Spleen (tissue), 11 donors: Measurements from ENCODE around the gene SMPX. TPM values are rescaled to one million over a fixed set of nuclear protein-coding genes. Genes with fewer than 3 reads are reported as not detected.

Experiments used
- DNase-seq: peaks from one replicate; pipeline ENCODE4 v3.0.0-alpha.2; 2020
- H3K27ac ChIP-seq, 8 donors: fragments of 200-600 bp; sonication (generic) in 7 of 8; 1 replicate in 4 of 8; 2 replicates in 4 of 8; pipeline versions ENCODE4 v1.5.0 to v1.8.0; 2016 to 2021; ENCODE audit warnings: inconsistent platforms in 4 of 8, mild to moderate bottlenecking in 4 of 8, moderate library complexity in 1 of 8
- H3K27me3 ChIP-seq, 7 donors: fragments of 200-600 bp; sonication (generic) in 6 of 7; replicated peaks in 1 of 7; 1 replicate in 4 of 7; 2 replicates in 3 of 7; pipeline versions ENCODE4 v1.5.0 to v1.8.0; 2016 to 2021; ENCODE audit warnings: inconsistent platforms in 3 of 7, mild to moderate bottlenecking in 1 of 7
- H3K36me3 ChIP-seq, 6 donors: fragments of 200-600 bp; sonication (generic) in 5 of 6; 1 replicate in 4 of 6; 2 replicates in 2 of 6; pipeline versions ENCODE4 v1.5.0 to v1.8.0; 2016 to 2021; ENCODE audit warnings: inconsistent platforms in 2 of 6
- H3K4me1 ChIP-seq, 6 donors: fragments of 200-600 bp; sonication (generic) in 5 of 6; 1 replicate in 3 of 6; 2 replicates in 3 of 6; pipeline versions ENCODE4 v1.5.0 to v1.8.0; 2016 to 2021; ENCODE audit warnings: inconsistent platforms in 3 of 6
- H3K4me3 ChIP-seq, 8 donors: fragments of 200-600 bp; sonication (generic) in 7 of 8; 1 replicate in 4 of 8; 2 replicates in 4 of 8; pipeline versions ENCODE4 v1.5.0 to v1.8.0; 2016 to 2021; ENCODE audit warnings: inconsistent platforms in 4 of 8, mild to moderate bottlenecking in 4 of 8, moderate library complexity in 2 of 8
- H3K9me3 ChIP-seq, 8 donors: fragments of 200-600 bp; sonication (generic) in 7 of 8; 1 replicate in 4 of 8; 2 replicates in 4 of 8; pipeline versions ENCODE4 v1.5.0 to v1.8.0; 2016 to 2021; ENCODE audit warnings: inconsistent platforms in 4 of 8
- CTCF ChIP-seq, 11 experiments: fragments of 200-600 bp in 7 of 11; fragments of 450-650 bp in 4 of 11; sonication (generic) in 4 of 11; IDR thresholded peaks in 8 of 11; conservative IDR thresholded peaks in 3 of 11; 1 replicate in 7 of 11; 2 replicates in 4 of 11; pipeline versions ENCODE4 v1.4.0 to v1.8.0; 2016 to 2021; ENCODE audit warnings: antibody characterized with exemption in 11 of 11, inconsistent platforms in 4 of 11, mild to moderate bottlenecking in 1 of 11
- POLR2A ChIP-seq, 3 donors: fragments of 450-650 bp; IDR thresholded peaks; one replicate each; pipeline ENCODE4 v1.5.1; 2017; ENCODE audit warnings: antibody characterized with exemption in 3 of 3, mild to moderate bottlenecking in 1 of 3
- POLR2AphosphoS5 ChIP-seq, 3 donors: sonication (generic); formaldehyde crosslinking; IDR thresholded peaks; one replicate each; pipeline ENCODE4 v1.5.1; 2017; ENCODE audit warnings: antibody characterized with exemption in 3 of 3
- WGBS, 5 donors: extraction: QIAGEN DNeasy Blood & Tissue Kit in 3 of 5; methylation state at CpG; one replicate each; pipeline versions ENCODE4 v1.1.5 to v1.1.7; 2013 to 2018; 5-methylcytosine and 5-hydroxymethylcytosine counted together
- intact Hi-C: fragments of 100-400 bp; cut with DNase I; formaldehyde crosslinking; loops from one replicate; pipeline ENCODE4 v1.15.0; 2023; ENCODE audit warnings: low total_unique reads
- polyA plus RNA-seq, 3 donors: library from polyadenylated mRNA; stranded (reverse); fragments of 200-250 nt; gene quantifications; one replicate each; pipeline ENCODE4 v1.2.1, GENCODE V29; 2013
- total RNA-seq, 7 donors: library from RNA; depleted of rRNA in 3 of 7; stranded (reverse); fragments of >200 nt in 3 of 7; fragmentation: NEBNext Ultra II Directional in 4 of 7; extraction: Animal tissue kit (Norgen Biotek cat#: 25700) in 4 of 7; gene quantifications; one replicate each; pipeline versions ENCODE4 v1.1.0 to v1.2.1, GENCODE V29; 2016 to 2021
- donor health status: healthy with polysubstance abuse.
- donor health status: DM: no; HTN: no; CAD: no; lungs with moderate emphysema.
- donor health status: DM: no; HTN: no; CAD: no.
- donor health status: Bipolar disorder and iron deficiency.
- donor health status: healthy.
- donor health status: DM: no; HTN: no; CAD: no.
- donor health status: DM: yes; HTN: yes; CAD: no.

SMPX gene
- total and polyA plus RNA-seq, 10 donors, result 0.15 TPM; not detected in 9

GRCh38 chrX:21741364-21741763 is 16.6 kb downstream of the SMPX start:
- Histone ChIP-seq H3K4me3 (no peak overlapping the region), H3K27ac (no peak overlapping the region), H3K4me1 (no peaks in the 10 kb centered on the region), H3K36me3 (no peaks in the 10 kb centered on the region), H3K27me3 (peaks cover 0 to 22% (median 0%) of the 10 kb centered on the region in 7 donors), H3K9me3 (no peaks in the 10 kb centered on the region)
- DNase-seq, result no peak
- TF ChIP-seq POLR2A (IDR thresholded peaks at IDR 0.05) (no peak), CTCF (IDR thresholded peaks at IDR 0.05 in 8 of 11, conservative IDR thresholded peaks at IDR 0.05 in 3 of 11) (no peak), POLR2AphosphoS5 (IDR thresholded peaks at IDR 0.05) (no peak)
- intact Hi-C loops, result loop anchor here (10.0 kb wide), 1 partner anchor 1217 kb away; no protein-coding TSS in a partner anchor

GRCh38 chrX:21740329-21741274 is 17.3 kb downstream of the SMPX start:
- H3K9me3 ChIP-seq, result no peaks in the 10 kb centered on the region
- no peaks in the 10 kb centered on the region for H3K4me1 ChIP-seq
- no peak overlapping the region for H3K27ac ChIP-seq
- 86 to 100% (median 87%) methylated on average over 1 of the region's 1 CpG for WGBS, 5 donors
- intact Hi-C loops, result loop anchor here (10.0 kb wide), 1 partner anchor 1216 kb away; no protein-coding TSS in a partner anchor
- H3K36me3 ChIP-seq, result no peaks in the 10 kb centered on the region
- no peak for DNase-seq
- no peak overlapping the region for H3K4me3 ChIP-seq
- TF ChIP-seq POLR2AphosphoS5 (IDR thresholded peaks at IDR 0.05), result no peak
- TF ChIP-seq POLR2A (IDR thresholded peaks at IDR 0.05), result no peak
- TF ChIP-seq CTCF (IDR thresholded peaks at IDR 0.05 in 8 of 11, conservative IDR thresholded peaks at IDR 0.05 in 3 of 11), result no peak
- H3K27me3 ChIP-seq, result peaks cover 0 to 16% (median 0%) of the 10 kb centered on the region in 7 donors

GRCh38 chrX:21738950-21739287 is 19.0 kb downstream of the SMPX start:
- no peaks in the 10 kb centered on the region for H3K9me3 ChIP-seq
- no peaks in the 10 kb centered on the region for H3K4me1 ChIP-seq
- H3K4me3 ChIP-seq, result no peak overlapping the region
- H3K27me3 ChIP-seq, result peaks cover 0 to 27% (median 0%) of the 10 kb centered on the region in 7 donors
- intact Hi-C loops, result no loop called here
- no peak for DNase-seq
- 66 to 88% (median 77%) methylated on average over 4 of the region's 4 CpGs for WGBS, 5 donors
- H3K27ac ChIP-seq, result no peak overlapping the region
- TF ChIP-seq POLR2AphosphoS5 (IDR thresholded peaks at IDR 0.05) (no peak), CTCF (IDR thresholded peaks at IDR 0.05 in 8 of 11, conservative IDR thresholded peaks at IDR 0.05 in 3 of 11) (no peak), POLR2A (IDR thresholded peaks at IDR 0.05) (no peak)
- H3K36me3 ChIP-seq, result no peaks in the 10 kb centered on the region

GRCh38 chrX:21738210-21738949 is 19.5 kb downstream of the SMPX start:
- Histone ChIP-seq H3K4me1 (no peaks in the 10 kb centered on the region), H3K27me3 (peaks cover 0 to 24% (median 0%) of the 10 kb centered on the region in 7 donors), H3K27ac (no peak overlapping the region), H3K9me3 (no peaks in the 10 kb centered on the region), H3K4me3 (no peak overlapping the region), H3K36me3 (no peaks in the 10 kb centered on the region)
- 49 to 65% (median 51%) methylated on average over 11 to 15 of the region's 15 CpGs for WGBS, 5 donors
- intact Hi-C loops, result no loop called here
- DNase-seq, result no peak
- TF ChIP-seq POLR2AphosphoS5 (IDR thresholded peaks at IDR 0.05), result no peak
- TF ChIP-seq CTCF (IDR thresholded peaks at IDR 0.05 in 8 of 11, conservative IDR thresholded peaks at IDR 0.05 in 3 of 11), result no peak
- no peak for TF ChIP-seq POLR2A (IDR thresholded peaks at IDR 0.05)
